ENCODE data around the gene GPR42. TPM values are rescaled to one million over a fixed set of nuclear protein-coding genes. Genes with fewer than 3 reads are reported as not detected.
"Not testable (repeated sequence)": the region's sequence is repeated elsewhere in the genome, so short reads cannot be mapped to it uniquely, and the experiment has no call there.

The GPR42 gene
- total RNA-seq, 1 donor from 2014 or later: 0.18 TPM

DNA sequence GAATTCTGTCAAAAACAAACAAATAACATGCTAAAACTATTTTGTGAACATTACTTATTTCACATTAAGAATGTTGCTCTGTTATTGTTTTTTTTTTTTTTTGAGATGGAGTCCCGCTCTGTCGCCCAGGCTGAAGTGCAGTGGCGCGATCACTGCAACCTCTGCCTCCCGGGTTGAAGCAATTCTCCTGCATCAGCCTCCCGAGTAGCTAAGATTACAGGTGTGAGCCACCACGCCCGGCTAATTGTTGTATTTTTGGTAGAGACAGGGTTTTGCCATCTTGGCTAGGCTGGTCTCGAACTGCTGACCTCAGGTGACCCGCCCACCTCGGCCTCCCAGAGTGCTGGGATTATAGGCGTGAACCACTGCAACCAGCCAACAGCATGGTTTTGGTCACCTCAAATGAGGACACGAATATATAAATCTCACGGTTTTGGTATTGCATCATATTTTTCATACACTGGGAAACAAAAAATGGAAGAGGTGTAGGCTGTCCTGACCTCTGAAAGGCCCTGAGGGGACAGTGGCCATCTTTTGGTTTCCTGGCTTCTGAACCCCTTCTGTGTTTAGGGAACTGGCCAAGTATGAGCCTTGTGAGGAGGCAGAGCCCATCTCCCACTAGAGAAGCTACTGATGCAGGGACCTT lies 25.5 kb downstream of the GPR42 start:
- H3K9me3 Mint-ChIP-seq: no peaks in the 10 kb centered on the region
- no peak for DNase-seq (ENCODE audit: low spot score)
- H3K4me3 Mint-ChIP-seq (ENCODE audit: low read depth): no peak overlapping the region
- no peaks in the 10 kb centered on the region for H3K36me3 Mint-ChIP-seq (ENCODE audit: low read depth)
- intact Hi-C loops (cut with micrococcal nuclease): no loop called here
- peaks cover 5% of the 10 kb centered on the region for H3K27me3 Mint-ChIP-seq (ENCODE audit: low read depth)
- H3K27ac Mint-ChIP-seq: no peak overlapping the region
- H3K4me1 Mint-ChIP-seq (ENCODE audit: low read depth): no peaks in the 10 kb centered on the region

DNA sequence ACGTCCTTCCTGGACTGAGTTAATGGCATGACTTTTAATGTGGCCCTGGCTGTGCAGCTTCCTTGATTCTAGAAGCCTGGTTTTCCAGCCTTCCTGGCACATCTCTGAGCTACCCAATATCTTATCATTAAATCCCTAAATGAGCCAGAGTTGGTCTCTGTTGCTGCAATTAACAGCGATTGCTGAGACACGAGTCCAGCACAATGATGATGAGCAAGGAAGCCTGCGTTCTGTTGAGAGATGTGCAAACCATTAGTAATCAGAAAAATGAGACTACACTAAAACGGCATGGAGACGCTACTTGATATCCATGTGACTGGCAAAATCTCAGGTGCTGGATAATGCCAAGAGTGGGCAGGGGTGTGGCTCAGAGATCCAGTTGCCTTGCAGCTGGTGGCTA lies 26.2 kb downstream of the GPR42 start:
- no peaks in the 10 kb centered on the region for H3K4me1 Mint-ChIP-seq (ENCODE audit: low read depth)
- no peak overlapping the region for H3K27ac Mint-ChIP-seq
- DNase-seq (ENCODE audit: low spot score): no peak
- intact Hi-C loops (cut with micrococcal nuclease): no loop called here
- peaks cover 5% of the 10 kb centered on the region for H3K27me3 Mint-ChIP-seq (ENCODE audit: low read depth)
- no peaks in the 10 kb centered on the region for H3K36me3 Mint-ChIP-seq (ENCODE audit: low read depth)
- H3K9me3 Mint-ChIP-seq: no peaks in the 10 kb centered on the region
- H3K4me3 Mint-ChIP-seq (ENCODE audit: low read depth): no peak overlapping the region

DNA sequence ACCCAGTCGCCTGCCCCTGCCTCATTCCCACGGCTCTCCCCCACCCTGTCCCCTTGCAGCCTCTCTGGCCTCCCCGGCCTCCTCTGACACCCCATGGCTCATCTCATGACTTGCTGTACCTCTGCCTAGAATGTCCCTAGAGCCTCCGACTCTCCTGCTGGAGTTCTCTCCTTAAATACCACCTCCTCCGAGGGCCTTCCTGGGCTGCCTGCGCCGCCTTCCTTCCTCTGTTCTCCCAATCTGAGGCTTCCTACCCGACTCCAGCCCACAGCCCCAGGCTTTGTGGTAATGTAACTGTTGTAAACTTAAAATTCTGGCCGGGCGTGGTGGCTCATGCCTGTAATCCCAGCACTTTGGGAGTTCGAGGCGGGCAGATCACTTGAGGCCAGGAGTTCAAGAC lies 27.7 kb downstream of the GPR42 start:
- Mint-ChIP-seq H3K4me1 (ENCODE audit: low read depth) (peaks cover 4% of the 10 kb centered on the region), H3K4me3 (ENCODE audit: low read depth) (no peak overlapping the region), H3K27ac (no peak overlapping the region)

DNA sequence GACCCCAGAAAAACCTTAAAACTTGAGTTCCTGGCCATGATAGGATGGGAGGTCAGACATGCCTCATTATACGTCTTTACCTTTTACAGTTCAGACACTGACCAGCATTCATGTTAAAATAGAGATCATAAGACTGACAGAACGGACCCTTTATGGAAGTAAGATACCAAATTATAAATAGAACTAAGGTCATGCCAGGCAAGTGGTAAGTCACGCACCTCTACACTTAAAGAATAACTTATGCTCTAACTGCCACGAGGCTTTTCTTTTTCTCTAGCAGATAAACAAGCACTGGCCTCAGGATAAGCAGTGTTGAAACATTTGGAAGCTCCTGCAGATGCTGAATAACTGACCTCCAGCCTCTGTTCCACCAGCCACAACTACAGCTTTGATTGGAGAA lies 28.4 kb downstream of the GPR42 start:
- peaks cover 5% of the 10 kb centered on the region for H3K27me3 Mint-ChIP-seq (ENCODE audit: low read depth)
- peaks cover 8% of the 10 kb centered on the region for H3K4me1 Mint-ChIP-seq (ENCODE audit: low read depth)
- no peak overlapping the region for H3K4me3 Mint-ChIP-seq (ENCODE audit: low read depth)
- H3K27ac Mint-ChIP-seq: no peak overlapping the region
- DNase-seq (ENCODE audit: low spot score): no peak
- no peaks in the 10 kb centered on the region for H3K9me3 Mint-ChIP-seq
- no peaks in the 10 kb centered on the region for H3K36me3 Mint-ChIP-seq (ENCODE audit: low read depth)
- intact Hi-C loops (cut with micrococcal nuclease): no loop called here

More for the DNA sequence above, 27.7 kb downstream of the GPR42 start:
- Mint-ChIP-seq H3K27me3 (ENCODE audit: low read depth) (peaks cover 5% of the 10 kb centered on the region), H3K9me3 (no peaks in the 10 kb centered on the region), H3K36me3 (ENCODE audit: low read depth) (no peaks in the 10 kb centered on the region)
- intact Hi-C loops (cut with micrococcal nuclease): no loop called here
- no peak for DNase-seq (ENCODE audit: low spot score)

DNA sequence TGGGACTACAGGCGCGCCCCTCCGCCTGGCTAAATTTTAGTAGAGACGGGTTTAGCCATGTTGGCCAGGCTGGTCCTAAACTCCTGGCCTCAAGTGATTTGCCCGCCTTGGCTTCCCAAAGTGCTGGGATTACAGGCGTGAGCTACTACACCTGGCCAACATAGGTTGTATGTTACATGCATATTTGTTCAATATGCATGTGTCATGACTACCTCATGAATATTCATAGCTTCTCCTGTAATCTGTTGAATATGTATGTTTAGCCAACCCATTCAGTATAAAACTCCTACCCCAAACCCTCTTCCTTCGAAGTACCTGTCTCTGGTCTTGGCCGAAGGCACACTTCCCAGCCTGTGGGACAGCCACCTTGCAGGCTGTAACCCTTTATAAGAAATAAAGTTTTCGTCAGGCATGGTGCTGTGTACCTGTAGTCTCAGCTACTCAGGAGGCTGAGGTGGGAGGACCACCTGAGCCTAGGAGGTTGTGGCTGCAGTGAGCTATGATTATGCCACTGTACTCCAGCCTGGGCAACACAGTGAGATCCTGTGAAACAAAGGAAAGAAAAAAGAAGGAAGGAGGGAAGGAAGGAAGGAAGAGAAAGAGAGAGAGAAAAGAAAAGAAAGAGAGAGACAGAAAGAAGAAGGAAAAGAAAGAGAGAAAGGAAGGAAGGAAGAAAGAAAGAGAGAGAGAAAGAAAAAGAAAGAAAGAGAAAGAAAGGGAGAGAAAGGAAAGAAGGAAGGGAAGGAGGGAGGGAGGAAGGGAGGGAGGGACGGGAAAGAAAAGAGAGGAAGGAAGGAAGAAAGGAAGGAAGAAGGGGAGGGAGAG lies 29.3 kb downstream of the GPR42 start:
- intact Hi-C loops (cut with micrococcal nuclease): no loop called here
- DNase-seq (ENCODE audit: low spot score): no peak
- Mint-ChIP-seq H3K27me3 (ENCODE audit: low read depth) (peaks cover 5% of the 10 kb centered on the region), H3K9me3 (no peaks in the 10 kb centered on the region), H3K36me3 (ENCODE audit: low read depth) (no peaks in the 10 kb centered on the region), H3K4me1 (ENCODE audit: low read depth) (peaks cover 15% of the 10 kb centered on the region), H3K27ac (no peak overlapping the region), H3K4me3 (ENCODE audit: low read depth) (no peak overlapping the region)

DNA sequence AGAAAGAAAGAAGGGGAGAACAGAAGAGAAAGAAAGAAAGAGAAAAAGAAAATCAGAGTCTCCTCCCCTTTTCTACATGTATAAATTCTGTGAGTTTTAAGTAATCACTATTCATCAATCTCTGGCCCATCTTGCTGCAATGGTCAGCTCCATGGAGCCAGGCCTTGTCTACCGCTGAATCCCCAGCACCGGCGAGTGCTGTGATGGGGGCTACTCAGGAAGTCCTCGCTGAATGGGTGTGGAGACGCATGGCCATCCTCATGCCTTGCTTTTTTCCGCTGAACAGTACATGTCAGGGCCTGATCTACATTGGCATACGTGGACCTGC lies 29.9 kb downstream of the GPR42 start:
- Mint-ChIP-seq H3K27me3 (ENCODE audit: low read depth) (peaks cover 5% of the 10 kb centered on the region), H3K9me3 (no peaks in the 10 kb centered on the region), H3K4me1 (ENCODE audit: low read depth) (peaks cover 19% of the 10 kb centered on the region), H3K4me3 (ENCODE audit: low read depth) (no peak overlapping the region), H3K36me3 (ENCODE audit: low read depth) (no peaks in the 10 kb centered on the region), H3K27ac (no peak overlapping the region)
- DNase-seq (ENCODE audit: low spot score): no peak
- intact Hi-C loops (cut with micrococcal nuclease): no loop called here

DNA sequence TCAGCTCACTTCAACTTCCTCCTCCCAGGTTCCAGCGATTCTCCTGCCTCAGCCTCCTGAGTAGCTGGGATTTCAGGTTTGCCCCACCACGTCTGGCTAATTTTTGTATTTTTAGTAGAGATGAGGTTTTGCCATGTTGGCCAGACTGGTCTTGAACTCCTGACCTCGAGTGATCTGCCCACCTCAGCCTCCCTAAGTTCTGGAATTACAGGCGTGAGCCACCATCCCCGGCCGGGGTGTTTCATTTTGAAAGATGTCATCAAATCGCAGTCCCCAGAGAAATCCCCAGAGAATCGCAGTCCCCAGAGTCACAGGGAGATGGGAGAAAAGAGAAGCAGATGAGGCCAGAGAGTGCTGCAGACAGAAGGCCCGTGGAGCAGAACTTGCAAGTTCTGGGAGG lies 30.5 kb downstream of the GPR42 start:
- H3K27me3 Mint-ChIP-seq (ENCODE audit: low read depth); H3K4me3 Mint-ChIP-seq (ENCODE audit: low read depth); H3K36me3 Mint-ChIP-seq (ENCODE audit: low read depth); DNase-seq (ENCODE audit: low spot score); H3K9me3 Mint-ChIP-seq; intact Hi-C loops (cut with micrococcal nuclease); H3K27ac Mint-ChIP-seq: not testable (repeated sequence)
- H3K4me1 Mint-ChIP-seq (ENCODE audit: low read depth): peaks cover 20% of the 10 kb centered on the region

DNA sequence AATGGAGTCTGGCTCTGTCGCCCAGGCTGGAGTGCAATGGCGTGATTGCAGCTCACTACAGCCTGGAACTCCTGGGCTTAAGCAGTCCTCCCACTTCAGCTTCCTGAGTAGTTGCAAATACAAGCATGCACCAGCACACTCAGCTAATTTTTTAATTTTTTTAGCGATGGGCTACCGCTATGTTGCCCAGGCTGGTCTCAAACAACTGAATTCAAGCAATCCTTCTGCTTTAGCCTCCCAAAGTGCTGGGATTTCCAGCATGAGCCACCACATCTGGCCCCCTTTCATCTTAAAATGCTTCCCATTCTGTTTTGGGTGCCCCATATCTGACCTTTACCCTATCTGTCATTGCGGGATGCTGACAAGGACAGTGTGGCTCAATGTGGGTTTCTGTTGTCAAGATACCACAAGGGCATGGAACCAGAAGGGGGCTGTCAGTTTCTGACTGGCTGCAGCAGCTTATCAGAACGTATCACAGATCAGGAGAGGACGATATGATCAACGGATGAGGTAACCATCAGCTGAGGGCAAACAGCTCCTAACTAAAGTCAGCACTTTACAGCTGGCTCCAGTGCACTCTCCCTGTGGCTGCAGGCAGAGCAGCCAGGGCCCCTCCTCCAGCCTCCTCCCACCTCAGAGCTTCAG lies 32.4 kb downstream of the GPR42 start:
- Mint-ChIP-seq H3K27ac (peak overlapping the region; percentile 63), H3K27me3 (ENCODE audit: low read depth) (peaks cover 5% of the 10 kb centered on the region), H3K4me1 (ENCODE audit: low read depth) (peaks cover 20% of the 10 kb centered on the region), H3K36me3 (ENCODE audit: low read depth) (no peaks in the 10 kb centered on the region), H3K4me3 (ENCODE audit: low read depth) (no peak overlapping the region), H3K9me3 (no peaks in the 10 kb centered on the region)
- intact Hi-C loops (cut with micrococcal nuclease): no loop called here
- peak; percentile 11 for DNase-seq (ENCODE audit: low spot score)

DNA sequence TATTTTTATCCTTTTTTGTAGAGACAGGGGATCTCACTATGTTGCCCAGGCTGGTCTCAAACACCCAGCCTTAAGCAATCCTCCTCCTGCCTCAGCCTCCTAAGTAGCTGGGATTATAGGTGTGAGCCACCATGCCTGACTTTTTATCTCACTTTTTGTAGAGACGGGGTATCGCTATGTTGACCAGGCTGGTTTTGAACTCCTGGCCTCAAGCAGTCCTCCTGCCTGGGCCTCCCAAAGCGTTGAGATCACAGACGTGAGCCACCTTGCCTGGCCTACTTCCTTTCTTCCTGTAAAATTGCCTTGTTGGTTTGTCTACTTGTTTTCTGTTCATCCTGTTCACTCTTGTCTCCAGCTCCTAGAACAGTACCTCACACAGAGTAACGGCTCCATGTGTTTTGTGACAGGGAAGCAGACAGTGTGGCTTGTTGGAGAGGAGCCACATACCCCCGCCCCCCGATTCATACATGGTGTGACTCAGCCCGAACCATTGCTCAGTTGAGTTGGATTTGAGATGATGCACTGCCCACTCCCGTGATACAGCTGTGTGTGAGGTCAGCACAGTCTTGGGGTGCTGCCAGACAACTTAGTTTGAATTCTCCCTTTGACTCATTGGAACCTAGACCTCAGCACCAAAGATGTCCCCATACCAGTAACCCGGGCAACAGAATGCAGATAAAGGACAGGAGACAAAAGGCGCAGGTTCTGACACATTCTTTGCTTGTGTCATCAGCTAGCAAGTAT lies 34.2 kb downstream of the GPR42 start:
- Mint-ChIP-seq H3K4me3 (ENCODE audit: low read depth) (no peak overlapping the region), H3K9me3 (no peaks in the 10 kb centered on the region), H3K36me3 (ENCODE audit: low read depth) (no peaks in the 10 kb centered on the region), H3K27ac (peak overlapping the region; percentile 80), H3K4me1 (ENCODE audit: low read depth) (peaks cover 22% of the 10 kb centered on the region), H3K27me3 (ENCODE audit: low read depth) (peaks cover 11% of the 10 kb centered on the region)
- intact Hi-C loops (cut with micrococcal nuclease): loop anchor here (1.0 to 2.0 kb wide), 5 partner anchors 30 to 58 kb away; partner anchors contain the start of gene FFAR1
- DNase-seq (ENCODE audit: low spot score): peak; percentile 20

DNA sequence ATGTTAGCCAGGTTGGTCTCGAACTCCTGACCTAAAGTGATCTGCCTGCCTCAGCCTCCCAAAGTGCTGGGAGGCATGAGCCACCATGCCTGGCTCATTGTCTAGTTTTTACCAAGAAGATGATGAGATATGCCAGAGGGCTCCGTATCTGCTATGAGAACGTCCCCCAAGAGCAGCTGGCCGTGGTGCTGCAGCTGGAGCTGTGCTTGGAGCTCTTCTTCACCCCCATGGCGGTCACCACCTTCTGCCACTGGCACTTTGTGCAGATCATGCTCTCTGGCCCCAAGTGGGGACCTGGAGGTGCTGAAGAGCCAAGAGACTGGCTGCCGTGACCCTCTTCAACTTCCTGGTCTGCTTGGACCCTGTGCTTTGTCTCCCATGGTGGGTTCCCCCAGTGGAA lies 36.8 kb downstream of the GPR42 start:
- Mint-ChIP-seq H3K9me3 (no peaks in the 10 kb centered on the region), H3K4me3 (ENCODE audit: low read depth) (no peak overlapping the region), H3K36me3 (ENCODE audit: low read depth) (no peaks in the 10 kb centered on the region), H3K27ac (no peak overlapping the region), H3K27me3 (ENCODE audit: low read depth) (peaks cover 18% of the 10 kb centered on the region), H3K4me1 (ENCODE audit: low read depth) (peaks cover 22% of the 10 kb centered on the region)
- no peak for DNase-seq (ENCODE audit: low spot score)
- intact Hi-C loops (cut with micrococcal nuclease): no loop called here

DNA sequence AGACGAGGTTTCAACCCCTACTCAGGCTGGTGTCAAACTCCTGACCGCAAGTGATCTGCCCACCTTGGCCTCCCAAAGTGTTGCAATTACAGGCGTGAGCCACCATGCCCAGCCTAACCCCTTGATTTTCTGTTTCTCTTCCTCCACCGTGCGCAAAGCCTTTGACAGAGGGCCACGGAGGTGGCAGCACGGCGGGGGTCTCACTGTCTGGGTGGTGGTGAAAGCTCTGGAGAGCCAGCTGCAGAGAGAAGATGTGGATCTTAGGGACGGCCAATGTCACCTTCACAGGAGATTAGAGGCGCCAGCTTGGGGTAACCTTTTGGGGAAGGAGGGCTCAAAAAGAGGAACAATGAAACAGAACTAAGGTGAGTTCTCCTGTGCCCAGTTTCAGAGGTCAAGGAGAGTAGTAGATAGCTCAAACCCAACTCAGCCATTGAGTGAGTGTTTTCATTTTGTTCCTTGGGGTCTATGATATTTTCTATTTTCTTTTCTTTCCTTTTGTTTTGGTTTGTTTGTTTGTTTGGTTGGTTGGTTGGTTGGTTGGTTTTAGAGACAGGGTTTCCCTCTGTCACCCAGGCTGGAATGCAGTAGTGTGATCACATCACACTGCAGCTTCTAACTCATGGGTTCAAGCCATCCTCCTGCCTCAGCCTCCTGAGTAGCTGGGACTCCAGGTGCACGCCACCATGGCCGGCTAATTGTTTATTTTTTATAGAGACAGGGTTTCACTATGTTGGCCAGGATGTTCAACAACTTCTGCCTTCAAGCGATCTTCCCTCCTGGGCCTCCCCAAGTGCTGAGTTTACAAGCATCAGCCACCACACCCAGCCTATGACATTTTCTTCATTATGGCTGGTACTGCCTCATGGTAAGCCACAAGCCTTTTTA lies 37.7 kb downstream of the GPR42 start:
- no peak overlapping the region for H3K27ac Mint-ChIP-seq
- no peak overlapping the region for H3K4me3 Mint-ChIP-seq (ENCODE audit: low read depth)
- intact Hi-C loops (cut with micrococcal nuclease): no loop called here
- no peak for DNase-seq (ENCODE audit: low spot score)
- peaks cover 18% of the 10 kb centered on the region for H3K4me1 Mint-ChIP-seq (ENCODE audit: low read depth)
- H3K9me3 Mint-ChIP-seq: no peaks in the 10 kb centered on the region
- H3K36me3 Mint-ChIP-seq (ENCODE audit: low read depth): no peaks in the 10 kb centered on the region
- peaks cover 21% of the 10 kb centered on the region for H3K27me3 Mint-ChIP-seq (ENCODE audit: low read depth)

DNA sequence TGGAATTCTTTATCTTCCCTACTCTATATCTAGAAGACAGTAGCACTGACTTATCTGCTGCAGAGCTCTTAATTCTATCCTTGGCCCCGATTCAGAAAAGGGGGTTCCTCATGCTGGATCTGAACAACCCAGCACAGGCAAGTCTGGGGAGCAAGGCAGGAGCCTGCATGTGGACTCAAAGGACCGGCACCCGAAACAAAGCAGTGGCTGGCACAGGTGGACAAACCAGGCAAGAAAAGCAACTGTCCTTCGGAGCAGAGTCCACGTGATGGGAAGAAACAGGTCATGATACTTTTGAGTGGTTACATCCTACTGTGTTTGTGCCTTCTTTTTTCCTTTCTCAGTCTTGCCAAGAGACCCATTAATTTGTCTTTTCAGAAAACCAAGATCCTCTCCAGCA lies 38.3 kb downstream of the GPR42 start:
- H3K27ac Mint-ChIP-seq: no peak overlapping the region
- H3K36me3 Mint-ChIP-seq (ENCODE audit: low read depth): no peaks in the 10 kb centered on the region
- intact Hi-C loops (cut with micrococcal nuclease): no loop called here
- peaks cover 22% of the 10 kb centered on the region for H3K27me3 Mint-ChIP-seq (ENCODE audit: low read depth)
- DNase-seq (ENCODE audit: low spot score): no peak
- H3K4me3 Mint-ChIP-seq (ENCODE audit: low read depth): no peak overlapping the region
- no peaks in the 10 kb centered on the region for H3K9me3 Mint-ChIP-seq
- H3K4me1 Mint-ChIP-seq (ENCODE audit: low read depth): peaks cover 14% of the 10 kb centered on the region

All from activated T-helper 2 cell treated with anti-CD3 and anti-CD28 coated beads, Interferon-gamma antibody, Interleukin-2, Interleukin-4, amounts not matched to agents 10 μg/mL and 5 μg/mL and 100 μg/mL, durations not matched to agents 14 hours and 24 hours and 36 hours (primary cell).